Naive thymus-derived CD4-positive, alpha-beta T cell (primary cell): ENCODE data around the gene SIRPD. TPM values are rescaled to one million over a fixed set of nuclear protein-coding genes. Genes with fewer than 3 reads are reported as not detected.
"Not testable (repeated sequence)": the region's sequence is repeated elsewhere in the genome, so short reads cannot be mapped to it uniquely, and the experiment has no call there.

Experiments
- ATAC-seq: fragments of 150-1000 bp; cut with Tn5 transposase; 2 replicates; pipeline ENCODE4 v1.10.0; 2021; ENCODE audit warnings: mild to moderate bottlenecking, moderate library complexity
- CTCF ChIA-PET: fragments of 350-600 bp; sonication (Branson Sonifier 250); formaldehyde crosslinking; loops from one replicate; lab custom pipeline; 2021; ENCODE audit warnings: antibody characterized with exemption; lab: Charles Lee
- POLR2A ChIA-PET: fragments of 350-600 bp; sonication (Branson Sonifier 250); formaldehyde crosslinking; loops from one replicate; lab custom pipeline; 2021; ENCODE audit warnings: antibody characterized with exemption, inconsistent platforms; lab: Charles Lee
- DNase-seq, 9 donors: peaks; one replicate each; pipeline versions ENCODE4 v3.0.0 to v3.0.0-alpha.2; 2020 to 2022; ENCODE audit warnings: mixed read lengths in 1 of 9
- H3K27ac ChIP-seq: one replicate; pipeline ENCODE4 v1.7.0; 2013; ENCODE audit warnings: mild to moderate bottlenecking, low read depth, low read length, moderate library complexity
- H3K27me3 ChIP-seq, 2 donors: one replicate each; pipeline ENCODE4 v1.7.0; 2013; ENCODE audit warnings: low read length in 2 of 2, mild to moderate bottlenecking in 2 of 2, moderate library complexity in 2 of 2; ENCODE audit not compliant: control insufficient read depth in 2 of 2, insufficient read depth in 2 of 2
- H3K36me3 ChIP-seq, 3 experiments: 1 replicate in 2 of 3; 2 replicates in 1 of 3; pipeline ENCODE4 v1.7.0; 2013; ENCODE audit warnings: low read length in 3 of 3, mild to moderate bottlenecking in 3 of 3, moderate library complexity in 1 of 3; ENCODE audit not compliant: insufficient read depth in 3 of 3, control insufficient read depth in 2 of 3
- H3K4me1 ChIP-seq, 2 donors: one replicate each; pipeline ENCODE4 v1.7.0; 2013; ENCODE audit warnings: low read length in 2 of 2, mild to moderate bottlenecking in 2 of 2, moderate library complexity in 1 of 2; ENCODE audit not compliant: control insufficient read depth in 2 of 2, insufficient read depth in 2 of 2
- H3K4me3 ChIP-seq: 2 replicates; pipeline ENCODE4 v1.7.0; 2013; ENCODE audit warnings: mild to moderate bottlenecking, low read length
- H3K9me3 ChIP-seq, 3 experiments: 1 replicate in 2 of 3; 2 replicates in 1 of 3; pipeline ENCODE4 v1.7.0; 2013; ENCODE audit warnings: low read length in 3 of 3; ENCODE audit not compliant: control insufficient read depth in 2 of 3
- H3K27ac Mint-ChIP-seq, 9 donors: one replicate each; pipeline ENCODE4 v1.8.0; 2020 to 2022; ENCODE audit warnings: mixed read lengths in 9 of 9, mild to moderate bottlenecking in 8 of 9, moderate library complexity in 5 of 9, inconsistent platforms in 2 of 9
- H3K27me3 Mint-ChIP-seq, 5 donors: one replicate each; pipeline ENCODE4 v1.8.0; 2021 to 2022; ENCODE audit warnings: mixed read lengths in 5 of 5, mild to moderate bottlenecking in 1 of 5
- H3K36me3 Mint-ChIP-seq, 5 donors: one replicate each; pipeline ENCODE4 v1.8.0; 2020 to 2022; ENCODE audit warnings: mixed read lengths in 5 of 5, mild to moderate bottlenecking in 3 of 5, inconsistent platforms in 1 of 5
- H3K4me1 Mint-ChIP-seq, 7 donors: one replicate each; pipeline ENCODE4 v1.8.0; 2020 to 2022; ENCODE audit warnings: mixed read lengths in 7 of 7, mild to moderate bottlenecking in 3 of 7, inconsistent platforms in 1 of 7
- H3K4me3 Mint-ChIP-seq, 10 donors: one replicate each; pipeline ENCODE4 v1.8.0; 2020 to 2022; ENCODE audit warnings: mild to moderate bottlenecking in 10 of 10, mixed read lengths in 10 of 10, moderate library complexity in 6 of 10, inconsistent platforms in 2 of 10
- H3K9me3 Mint-ChIP-seq, 11 donors: one replicate each; pipeline ENCODE4 v1.8.0; 2020 to 2022; ENCODE audit warnings: mixed read lengths in 11 of 11, mild to moderate bottlenecking in 4 of 11, inconsistent platforms in 1 of 11, moderate library complexity in 1 of 11
- intact Hi-C, 2 donors: fragments of 100-400 bp; cut with micrococcal nuclease; formaldehyde crosslinking; loops; one replicate each; pipeline ENCODE4 v1.15.1; 2023
- polyA plus RNA-seq, 2 donors: library from polyadenylated mRNA; unstranded; fragments of 300-500 nt; fragmentation: Illumina TruSeq; gene quantifications; one replicate each; pipeline ENCODE4 v1.2.3, GENCODE V29; 2021
- total RNA-seq, 6 experiments: library from RNA in 5 of 6; stranded (reverse) in 5 of 6; gene quantifications; 1 replicate in 5 of 6; 2 replicates in 1 of 6; pipeline ENCODE4 v1.2.3 and lab custom pipeline; 2021 to 2026

SIRPD gene
- total and polyA plus RNA-seq, 7 experiments from 2014 or later, result 0.16 to 1.9 (median 0.34) TPM; not detected in 2

DNA sequence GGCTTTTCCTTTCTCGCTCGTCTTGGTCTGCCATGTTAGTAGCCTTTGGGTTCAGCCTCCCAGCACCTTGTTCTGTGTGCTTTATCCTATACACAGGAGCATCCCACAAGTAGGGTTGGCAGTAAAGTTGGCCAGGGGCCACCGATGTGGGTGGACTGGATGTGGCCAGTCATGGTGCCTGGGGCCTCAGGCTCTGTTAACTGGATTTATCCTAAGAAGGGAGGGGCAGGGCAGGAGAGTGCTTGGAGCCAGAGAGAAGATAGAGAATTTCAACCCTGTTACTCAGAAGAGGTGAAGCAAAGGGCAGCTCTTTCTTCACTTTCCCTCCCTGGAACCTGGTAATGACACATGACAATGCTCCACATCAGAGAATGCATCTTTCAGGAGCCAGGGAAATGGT lies 52.1 kb downstream of the SIRPD start:
- DNase-seq (no peak), ATAC-seq (no peak)
- peaks cover 0 to 3% (median 0%) of the 10 kb centered on the region in 3 experiments for H3K9me3 ChIP-seq
- Mint-ChIP-seq H3K27me3 (peaks cover 5 to 52% (median 16%) of the 10 kb centered on the region in 5 donors), H3K4me1 (peaks cover 3 to 8% (median 4%) of the 10 kb centered on the region in 7 donors), H3K9me3 (peaks cover 0 to 14% (median 2%) of the 10 kb centered on the region in 11 donors), H3K27ac (no peak overlapping the region), H3K4me3 (no peak overlapping the region), H3K36me3 (no peaks in the 10 kb centered on the region)
- H3K27ac ChIP-seq, result no peak overlapping the region
- H3K27me3 ChIP-seq, result peaks cover 0 to 6% of the 10 kb centered on the region in 2 donors
- no peaks in the 10 kb centered on the region for H3K36me3 ChIP-seq
- POLR2A ChIA-PET, result no interaction called here
- intact Hi-C loops, result no loop called here
- CTCF ChIA-PET, result interaction anchor here (2.3 kb wide), 1 partner anchor 38 kb away, joined by 7 read pairs; no protein-coding TSS in a partner anchor
- H3K4me1 ChIP-seq, result no peaks in the 10 kb centered on the region
- H3K4me3 ChIP-seq, result no peak overlapping the region

- peak overlapping the region in 1 of 10 donors; percentile 51 for H3K4me3 Mint-ChIP-seq
- POLR2A ChIA-PET, result no interaction called here
Measured at GRCh38 chr20:1503564-1504227, 53.8 kb downstream of the SIRPD start.

DNA sequence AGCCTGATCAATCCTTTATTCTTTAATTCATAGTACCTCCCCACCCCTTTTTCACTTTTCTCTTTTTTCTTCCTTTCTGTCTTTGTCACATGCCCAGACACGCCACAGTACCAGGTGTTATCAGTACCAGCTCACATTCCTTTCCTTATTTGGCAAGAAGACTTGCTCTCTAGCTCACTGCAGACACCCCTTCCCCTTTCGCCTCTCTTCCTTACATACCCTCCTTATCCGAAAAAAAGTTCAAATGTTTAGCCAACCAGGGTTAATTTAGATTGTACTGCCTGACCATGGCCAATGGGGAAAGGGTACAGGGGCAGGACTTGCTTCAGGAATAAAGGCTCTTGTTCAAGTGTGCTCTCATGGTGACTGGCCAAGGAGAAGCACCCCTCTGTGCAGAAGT lies 57.0 kb downstream of the SIRPD start:
- peaks cover 3 to 8% (median 4%) of the 10 kb centered on the region in 7 donors for H3K4me1 Mint-ChIP-seq
- Histone ChIP-seq H3K9me3 (peaks cover 0 to 3% (median 0%) of the 10 kb centered on the region in 3 experiments), H3K27ac (no peak overlapping the region), H3K4me1 (no peaks in the 10 kb centered on the region), H3K27me3 (peaks cover 0 to 10% of the 10 kb centered on the region in 2 donors), H3K36me3 (no peaks in the 10 kb centered on the region), H3K4me3 (no peak overlapping the region)
- peaks cover 18 to 70% (median 45%) of the 10 kb centered on the region in 5 donors for H3K27me3 Mint-ChIP-seq
- H3K4me3 Mint-ChIP-seq, result no peak overlapping the region
- ChIA-PET POLR2A (no interaction called here), CTCF (no interaction called here)
- H3K36me3 Mint-ChIP-seq, result peaks cover 0 to 5% (median 0%) of the 10 kb centered on the region in 5 donors
- intact Hi-C loops, result loop anchor here in 1 of 2 donors (5.0 kb wide), 1 partner anchor 283 kb away; no protein-coding TSS in a partner anchor
- peaks cover 0 to 21% (median 4%) of the 10 kb centered on the region in 11 donors for H3K9me3 Mint-ChIP-seq
- DNase-seq, result no peak
- ATAC-seq, result no peak
- H3K27ac Mint-ChIP-seq, result no peak overlapping the region

More at GRCh38 chr20:1503564-1504227, 53.8 kb downstream of the SIRPD start:
- Histone ChIP-seq H3K4me3 (no peak overlapping the region), H3K36me3 (no peaks in the 10 kb centered on the region), H3K9me3 (peaks cover 0 to 3% (median 0%) of the 10 kb centered on the region in 3 experiments), H3K27ac (no peak overlapping the region), H3K4me1 (no peaks in the 10 kb centered on the region), H3K27me3 (peaks cover 0 to 6% of the 10 kb centered on the region in 2 donors)
- peaks cover 3 to 8% (median 4%) of the 10 kb centered on the region in 7 donors for H3K4me1 Mint-ChIP-seq
- peak overlapping the region in 4 of 9 donors; percentile 3 to 75 (median 20) for H3K27ac Mint-ChIP-seq
- H3K27me3 Mint-ChIP-seq, result peaks cover 9 to 61% (median 31%) of the 10 kb centered on the region in 5 donors
- CTCF ChIA-PET, result interaction anchor here (0.6 to 2.3 kb wide), 18 partner anchors 8 to 376 kb away, joined by 3 to 7 read pairs (median 3); no protein-coding TSS in a partner anchor
- intact Hi-C loops, result loop anchor here (1.0 to 5.0 kb wide), 6 partner anchors 36 to 286 kb away; partner anchors contain the start of gene NSFL1C (in 1 of the 2)
- H3K36me3 Mint-ChIP-seq, result peaks cover 0 to under 1% (median 0%) of the 10 kb centered on the region in 5 donors
- DNase-seq (peak; percentile 31 to 81 (median 78)), ATAC-seq (peak; percentile 100)
- peaks cover 0 to 17% (median 2%) of the 10 kb centered on the region in 11 donors for H3K9me3 Mint-ChIP-seq

DNA sequence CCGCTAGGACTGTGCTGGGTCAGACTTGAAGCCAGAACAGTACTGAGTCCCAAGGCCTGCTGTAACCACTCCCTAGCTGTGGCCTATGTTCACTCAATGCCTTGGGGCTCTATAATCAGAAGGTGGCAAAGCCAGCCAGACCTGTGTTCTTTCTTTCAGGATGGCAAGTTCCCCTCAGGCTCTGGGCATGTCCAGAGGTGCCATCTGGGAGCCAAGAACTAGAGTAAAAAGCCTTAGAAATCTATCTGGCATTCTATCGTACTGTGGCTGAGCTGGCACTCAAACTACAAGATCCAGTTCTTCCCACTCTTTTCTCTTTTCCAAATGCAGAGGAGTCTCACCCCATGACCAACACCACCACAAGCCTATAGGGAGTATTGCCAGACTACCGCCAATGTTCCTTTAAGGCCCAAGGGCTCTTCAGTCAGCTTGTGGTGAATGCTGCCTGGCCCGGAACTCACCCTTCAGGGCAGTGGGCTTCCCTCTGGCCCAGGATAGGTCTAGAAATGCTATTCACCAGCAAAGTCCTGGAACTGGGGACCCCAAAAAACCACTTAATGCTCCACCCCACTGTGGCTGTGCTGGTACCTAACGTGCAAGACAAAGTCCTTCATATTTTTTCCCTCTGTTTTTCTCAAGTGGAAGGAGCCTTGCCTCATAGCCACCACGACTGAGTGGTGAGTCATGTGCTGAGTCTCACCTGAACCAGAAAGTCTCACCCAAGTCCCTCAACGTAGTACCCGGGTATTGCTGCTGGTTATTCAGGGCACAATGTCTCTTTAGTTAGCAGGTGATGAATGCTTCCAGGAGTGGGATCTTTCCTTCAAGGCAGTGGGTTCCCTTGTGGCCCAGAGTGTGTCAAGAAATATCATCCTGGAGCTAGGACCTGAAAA lies 57.7 kb downstream of the SIRPD start:
- Mint-ChIP-seq H3K36me3 (peaks cover 0 to 5% (median 0%) of the 10 kb centered on the region in 5 donors), H3K27ac (no peak overlapping the region), H3K27me3 (peaks cover 18 to 72% (median 45%) of the 10 kb centered on the region in 5 donors), H3K4me3 (no peak overlapping the region), H3K9me3 (peaks cover 0 to 21% (median 4%) of the 10 kb centered on the region in 11 donors), H3K4me1 (peaks cover 3 to 11% (median 4%) of the 10 kb centered on the region in 7 donors)
- intact Hi-C loops, result loop anchor here in 1 of 2 donors (5.0 kb wide), 1 partner anchor 282 kb away; no protein-coding TSS in a partner anchor
- H3K4me3 ChIP-seq, result no peak overlapping the region
- ATAC-seq, result no peak
- no peak overlapping the region for H3K27ac ChIP-seq
- no peaks in the 10 kb centered on the region for H3K4me1 ChIP-seq
- peaks cover 0 to 3% (median 0%) of the 10 kb centered on the region in 3 experiments for H3K9me3 ChIP-seq
- ChIA-PET POLR2A (no interaction called here), CTCF (interaction anchor here (1.0 kb wide), 1 partner anchor 9 kb away, joined by 3 read pairs; no protein-coding TSS in a partner anchor)
- DNase-seq, result no peak
- peaks cover 0 to 10% of the 10 kb centered on the region in 2 donors for H3K27me3 ChIP-seq
- no peaks in the 10 kb centered on the region for H3K36me3 ChIP-seq

DNA sequence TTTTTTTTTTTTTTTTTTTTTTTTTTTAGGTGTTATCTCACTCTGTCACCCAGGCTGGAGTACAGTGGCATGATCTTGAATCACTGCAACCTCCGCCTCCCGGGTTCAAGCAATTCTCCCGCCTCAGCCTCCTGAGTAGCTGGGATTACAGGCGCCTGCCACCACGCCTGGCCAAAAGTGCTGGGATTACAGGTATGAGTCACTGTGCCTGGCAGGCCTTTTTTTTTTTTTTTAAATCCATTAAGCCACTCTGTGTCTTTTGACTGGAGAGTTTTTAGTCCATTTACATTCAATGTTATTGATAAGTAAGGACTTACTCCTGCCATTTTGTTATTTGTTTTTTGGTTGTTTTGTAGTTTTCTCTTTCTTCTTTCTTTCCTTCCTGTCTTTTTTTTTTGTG lies 60.1 kb downstream of the SIRPD start:
- H3K4me1 ChIP-seq, H3K36me3 ChIP-seq, H3K27ac ChIP-seq, H3K4me3 Mint-ChIP-seq, DNase-seq, H3K36me3 Mint-ChIP-seq, intact Hi-C loops, H3K27ac Mint-ChIP-seq, ATAC-seq, H3K4me3 ChIP-seq, H3K9me3 ChIP-seq: not testable (repeated sequence)
- Mint-ChIP-seq H3K27me3 (peaks cover 12 to 66% (median 37%) of the 10 kb centered on the region in 5 donors), H3K9me3 (peaks cover 0 to 14% (median 3%) of the 10 kb centered on the region in 11 donors), H3K4me1 (peaks cover 5 to 15% (median 11%) of the 10 kb centered on the region in 7 donors)
- ChIA-PET POLR2A (interaction anchor here (0.7 kb wide), 1 partner anchor 154 kb away, joined by 6 read pairs; no protein-coding TSS in a partner anchor), CTCF (interaction anchor here (0.6 kb wide), 2 partner anchors 128 to 253 kb away, joined by 3 to 5 read pairs; no protein-coding TSS in a partner anchor)
- H3K27me3 ChIP-seq, result peaks cover 0 to 10% of the 10 kb centered on the region in 2 donors

DNA sequence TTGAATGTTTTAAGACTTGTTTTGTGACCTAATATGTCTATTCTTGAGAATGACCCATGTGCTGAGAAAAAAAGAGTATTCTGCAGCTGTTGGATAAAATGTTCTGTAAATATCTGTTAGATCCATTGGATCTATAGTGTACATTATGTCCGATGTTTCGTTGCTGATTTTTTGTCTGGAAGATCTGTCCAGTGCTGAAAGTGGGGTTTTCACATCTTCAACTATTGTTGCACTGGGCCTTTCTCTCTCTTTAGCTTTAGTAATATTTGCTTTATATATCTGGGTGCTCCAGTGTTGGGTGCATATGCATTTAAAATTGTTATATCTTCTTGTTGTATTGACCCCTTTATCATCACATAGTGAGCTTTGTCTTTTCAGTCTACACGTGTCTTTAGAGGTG lies 60.6 kb downstream of the SIRPD start:
- H3K4me3 ChIP-seq, result no peak overlapping the region
- no peaks in the 10 kb centered on the region for H3K9me3 ChIP-seq
- no peak for ATAC-seq
- H3K4me1 ChIP-seq, result peaks cover 0 to 6% of the 10 kb centered on the region in 2 donors
- no peak overlapping the region for H3K27ac ChIP-seq
- H3K4me1 Mint-ChIP-seq, result peaks cover 5 to 19% (median 12%) of the 10 kb centered on the region in 7 donors
- H3K27me3 Mint-ChIP-seq, result peaks cover 12 to 63% (median 33%) of the 10 kb centered on the region in 5 donors
- H3K36me3 ChIP-seq, result no peaks in the 10 kb centered on the region
- H3K27ac Mint-ChIP-seq, result no peak overlapping the region
- intact Hi-C loops, result no loop called here
- ChIA-PET CTCF (interaction anchor here (0.6 kb wide), 1 partner anchor 254 kb away, joined by 5 read pairs; no protein-coding TSS in a partner anchor), POLR2A (no interaction called here)
- H3K36me3 Mint-ChIP-seq, result peaks cover 0 to 5% (median 0%) of the 10 kb centered on the region in 5 donors
- DNase-seq, result no peak
- peaks cover 0 to 11% (median 2%) of the 10 kb centered on the region in 11 donors for H3K9me3 Mint-ChIP-seq
- peaks cover 0 to 10% of the 10 kb centered on the region in 2 donors for H3K27me3 ChIP-seq
- no peak overlapping the region for H3K4me3 Mint-ChIP-seq
